IMR-90 (cell line): ENCODE data around the gene OPHN1. TPM values are rescaled to one million over a fixed set of nuclear protein-coding genes. Genes with fewer than 3 reads are reported as not detected.

Experiments
- ATAC-seq: fragments of 200-7000 bp; cut with Tn5 transposase; 2 replicates; pipeline ENCODE4 v1.9.1; 2020; ENCODE audit warnings: low read depth, mild to moderate bottlenecking, moderate library complexity
- BruUV-seq: library from RNA; stranded (reverse); fragments of 400-500 nt; replicated peaks from 2 replicates; lab custom pipeline; 2021; lab: Mats Ljungman, UMichigan
- CTCF ChIA-PET: fragments of 300-600 bp; formaldehyde crosslinking; extraction: SDS; loops from one replicate; lab custom pipeline; 2021; ENCODE audit warnings: antibody characterized with exemption; lab: Yijun Ruan, JAX
- POLR2A ChIA-PET: fragments of 300-600 bp; sonication (Branson Sonifier 250); formaldehyde crosslinking; loops from one replicate; lab custom pipeline; 2022; ENCODE audit warnings: antibody characterized with exemption; ENCODE audit not compliant: unreplicated experiment; lab: Charles Lee
- DNase-seq: peaks from one replicate; pipeline ENCODE4 v3.0.0; 2013
- H2AFZ ChIP-seq: replicated peaks from 2 replicates; pipeline ENCODE3; 2013; ENCODE audit warnings: low read length, mild to moderate bottlenecking; ENCODE audit not compliant: poor library complexity
- H2AK5ac ChIP-seq: 2 replicates; pipeline ENCODE4 v1.6.1; 2013; ENCODE audit warnings: low read depth, low read length, inconsistent platforms
- H2AK9ac ChIP-seq: replicated peaks from 2 replicates; pipeline ENCODE3; 2013; ENCODE audit warnings: mild to moderate bottlenecking, low read depth, low read length, moderate library complexity; ENCODE audit not compliant: poor library complexity
- H2BK120ac ChIP-seq: 2 replicates; pipeline ENCODE4 v1.6.1; 2013; ENCODE audit warnings: low read depth, low read length, inconsistent platforms
- H2BK15ac ChIP-seq: 3 replicates; pipeline ENCODE4 v1.6.1; 2013; ENCODE audit warnings: low read depth, low read length, inconsistent platforms
- H2BK20ac ChIP-seq: 2 replicates; pipeline ENCODE4 v1.6.1; 2013; ENCODE audit warnings: low read depth, mild to moderate bottlenecking, inconsistent platforms, low read length, moderate library complexity
- H2BK5ac ChIP-seq: 2 replicates; pipeline ENCODE4 v1.6.1; 2013; ENCODE audit warnings: mild to moderate bottlenecking, low read depth, low read length, inconsistent platforms; ENCODE audit not compliant: poor library complexity, severe bottlenecking
- H3K14ac ChIP-seq: replicated peaks from 2 replicates; pipeline ENCODE4 v1.6.1; 2013; ENCODE audit warnings: low read depth, low read length, inconsistent platforms
- H3K18ac ChIP-seq: 2 replicates; pipeline ENCODE4 v1.6.1; 2013; ENCODE audit warnings: low read depth, low read length, control low read depth
- H3K23ac ChIP-seq: 2 replicates; pipeline ENCODE4 v1.6.1; 2013; ENCODE audit warnings: low read depth, low read length, inconsistent platforms
- H3K27ac ChIP-seq: 2 replicates; pipeline ENCODE4 v1.5.1; 2013; ENCODE audit warnings: mild to moderate bottlenecking, control low read depth, low read length; ENCODE audit not compliant: insufficient read depth
- H3K27me3 ChIP-seq: 2 replicates; pipeline ENCODE4 v1.6.1; 2013; ENCODE audit warnings: low read length; ENCODE audit not compliant: control insufficient read depth, insufficient read depth
- H3K36me3 ChIP-seq: 2 replicates; pipeline ENCODE4 v1.6.1; 2013; ENCODE audit warnings: low read length, mixed read lengths; ENCODE audit not compliant: control insufficient read depth, insufficient read depth
- H3K4ac ChIP-seq: 2 replicates; pipeline ENCODE4 v1.6.1; 2013; ENCODE audit warnings: low read depth, low read length, inconsistent platforms
- H3K4me1 ChIP-seq: 2 replicates; pipeline ENCODE4 v1.6.1; 2013; ENCODE audit warnings: low read length, mixed read lengths; ENCODE audit not compliant: control insufficient read depth, insufficient read depth
- H3K4me2 ChIP-seq: 2 replicates; pipeline ENCODE4 v1.6.1; 2013; ENCODE audit warnings: low read depth, mild to moderate bottlenecking, control low read depth, low read length, moderate library complexity
- H3K4me3 ChIP-seq: 2 replicates; pipeline ENCODE4 v1.5.1; 2013; ENCODE audit warnings: low read depth, mild to moderate bottlenecking, control low read depth, low read length, moderate library complexity; ENCODE audit not compliant: insufficient read depth
- H3K56ac ChIP-seq: 2 replicates; pipeline ENCODE4 v1.6.1; 2013; ENCODE audit warnings: low read length, inconsistent platforms; ENCODE audit not compliant: insufficient read depth; ENCODE audit errors: extremely low read depth
- H3K79me1 ChIP-seq, 2 experiments: 2 replicates each; pipeline ENCODE4 v1.6.1; 2013; ENCODE audit warnings: low read length in 2 of 2, inconsistent platforms in 1 of 2, low read depth in 1 of 2
- H3K9ac ChIP-seq: 2 replicates; pipeline ENCODE4 v1.6.1; 2013; ENCODE audit warnings: low read depth, low read length, control low read depth
- H3K9me1 ChIP-seq: 2 replicates; pipeline ENCODE4 v1.6.1; 2013; ENCODE audit warnings: low read length, inconsistent platforms; ENCODE audit not compliant: insufficient read depth
- H3K9me3 ChIP-seq: 2 replicates; pipeline ENCODE4 v1.6.1; 2013; ENCODE audit warnings: low read length; ENCODE audit not compliant: control insufficient read depth, insufficient read depth
- H4K20me1 ChIP-seq: 2 replicates; pipeline ENCODE4 v1.6.1; 2013; ENCODE audit warnings: low read length, inconsistent platforms; ENCODE audit not compliant: insufficient read depth
- H4K5ac ChIP-seq: 2 replicates; pipeline ENCODE4 v1.6.1; 2013; ENCODE audit warnings: mild to moderate bottlenecking, low read depth, low read length, control low read depth
- H4K8ac ChIP-seq, 2 experiments: 2 replicates each; pipeline ENCODE4 v1.6.1; 2013; ENCODE audit warnings: low read depth in 2 of 2, low read length in 2 of 2, control low read depth in 1 of 2, inconsistent platforms in 1 of 2
- H4K91ac ChIP-seq: 2 replicates; pipeline ENCODE4 v1.6.1; 2013; ENCODE audit warnings: low read depth, low read length, inconsistent platforms; ENCODE audit not compliant: insufficient read depth
- CTCF ChIP-seq: conservative IDR thresholded peaks from 2 replicates; pipeline ENCODE4 v1.5.1; 2012; ENCODE audit warnings: mild to moderate bottlenecking, low read depth, low read length, improper control_type of control experiment
- MAZ ChIP-seq: IDR thresholded peaks from 2 replicates; pipeline ENCODE4 v1.6.1; 2012; ENCODE audit warnings: low read depth, mild to moderate bottlenecking, low read length, improper control_type of control experiment, moderate library complexity, borderline replicate concordance
- POLR2A ChIP-seq: IDR thresholded peaks from 2 replicates; pipeline ENCODE4 v1.6.1; 2012; ENCODE audit warnings: mild to moderate bottlenecking, low read depth, low read length
- RAD21 ChIP-seq: IDR thresholded peaks from 2 replicates; pipeline ENCODE4 v1.6.1; 2012; ENCODE audit warnings: low read length, improper control_type of control experiment
- SMC3 ChIP-seq: fragments of 150-350 bp; IDR thresholded peaks from 2 replicates; pipeline ENCODE4 v1.6.1; 2016; ENCODE audit warnings: low read depth, mild to moderate bottlenecking, antibody characterized with exemption, low read length, moderate library complexity
- WGBS, 2 experiments: methylation state at CpG; one replicate each; pipeline versions ENCODE4 v1.1.5 to v1.1.7; 2013; ENCODE audit warnings: missing lambda C conversion rate in 2 of 2; ENCODE audit not compliant: insufficient read length in 1 of 2; ENCODE audit errors: extremely low coverage in 2 of 2; 5-methylcytosine and 5-hydroxymethylcytosine counted together
- dilution Hi-C: fragments of 300-500 bp; cut with HindIII; formaldehyde crosslinking; loops from one replicate; pipeline ENCODE4 v1.14.3; 2018; ENCODE audit warnings: low sequenced_read_pairs; ENCODE audit not compliant: unreplicated experiment
- in situ Hi-C: fragments of 300-500 bp; cut with MboI; formaldehyde crosslinking; loops from 3 replicates; pipeline ENCODE4 v1.14.3; 2019; ENCODE audit warnings: low sequenced_read_pairs, inconsistent platforms, mixed read lengths
- intact Hi-C: fragments of 100-400 bp; cut with micrococcal nuclease; formaldehyde crosslinking; loops from 2 replicates; pipeline ENCODE4 v1.10.0; 2022
- polyA plus RNA-seq, 3 experiments: library from polyadenylated mRNA; depleted of rRNA; stranded (reverse); fragments of >200 nt; gene quantifications; 2 replicates each; pipeline ENCODE4 v1.2.3, GENCODE V29; 2012; ENCODE audit warnings: low replicate concordance in 1 of 3
- total RNA-seq: library from RNA; depleted of rRNA; stranded (reverse); fragments of >200 nt; gene quantifications from 2 replicates; pipeline ENCODE4 v1.2.3, GENCODE V29; 2012

The OPHN1 gene
- total and polyA plus RNA-seq, 2 of the 4 experiments (the other 2 are of a cell fraction): 4.0 to 13.1 TPM

- BruUV-seq: no TSS peak
- dilution Hi-C loops (no loop called here), in situ Hi-C loops (no loop called here), intact Hi-C loops (loop anchor here (1.0 kb wide), 1 partner anchor 128 kb away; no protein-coding TSS in a partner anchor)
- Histone ChIP-seq H3K79me1 (no peaks in the 10 kb centered on the region), H2BK20ac (no peak overlapping the region), H4K8ac (no peak overlapping the region), H2AFZ (no peak overlapping the region), H2BK15ac (no peak overlapping the region), H3K27me3 (peaks cover 2% of the 10 kb centered on the region; the same call in 1 of the 2 replicates), H3K14ac (no peak overlapping the region), H2AK5ac (no peak overlapping the region), H3K4ac (no peak overlapping the region), H3K56ac (no peak overlapping the region), H3K9me1 (no peaks in the 10 kb centered on the region), H3K23ac (no peak overlapping the region), H3K36me3 (no peaks in the 10 kb centered on the region), H3K4me1 (no peaks in the 10 kb centered on the region), H4K20me1 (no peaks in the 10 kb centered on the region), H2BK120ac (no peak overlapping the region), H3K9me3 (no peaks in the 10 kb centered on the region), H3K4me3 (no peak overlapping the region), H2BK5ac (no peak overlapping the region), H4K91ac (no peak overlapping the region), H2AK9ac (no peak overlapping the region), H3K27ac (no peak overlapping the region), H3K18ac (no peak overlapping the region), H3K4me2 (no peak overlapping the region), H3K9ac (no peak overlapping the region), H4K5ac (no peak overlapping the region)
- ATAC-seq: peak; percentile 72
- ChIA-PET CTCF (interaction anchor here (0.6 to 1.8 kb wide), 2 partner anchors 117 to 128 kb away, joined by 3 to 8 read pairs; no protein-coding TSS in a partner anchor), POLR2A (no interaction called here)
- TF ChIP-seq MAZ (no peak), RAD21 (peak; percentile 38), SMC3 (peak; percentile 38; the same call in 1 of the 2 replicates), POLR2A (no peak), CTCF (peak; percentile 42)
- DNase-seq: peak; percentile 32
- 20% methylated on average over 2 of the region's 9 CpGs; no CpG with 5 or more reads in 1 of the 2 experiments for WGBS, 2 experiments
These were observed 414.8 kb downstream of the OPHN1 start for GRCh38 chrX:68018248-68019203.
